Skin epidermis (tissue), 12 donors: ENCODE results near the gene TLR3.
"Not testable (repeated sequence)": the region's sequence is repeated elsewhere in the genome, so short reads cannot be mapped to it uniquely, and the experiment has no call there.

ENCODE experiments used
- H3K27ac ChIP-seq, 21 experiments: fragments of 200-600 bp; sonication (generic) in 11 of 21; one replicate each; pipeline ENCODE4 v1.5.0; 2020; ENCODE audit warnings: mild to moderate bottlenecking in 3 of 21, inconsistent platforms in 2 of 21, moderate library complexity in 2 of 21
- H3K4me3 ChIP-seq, 7 experiments: fragments of 200-600 bp; sonication (generic) in 2 of 7; one replicate each; pipeline ENCODE4 v1.5.0; 2020; ENCODE audit warnings: inconsistent platforms in 2 of 7, mild to moderate bottlenecking in 2 of 7, moderate library complexity in 1 of 7

TLR3 gene

DNA sequence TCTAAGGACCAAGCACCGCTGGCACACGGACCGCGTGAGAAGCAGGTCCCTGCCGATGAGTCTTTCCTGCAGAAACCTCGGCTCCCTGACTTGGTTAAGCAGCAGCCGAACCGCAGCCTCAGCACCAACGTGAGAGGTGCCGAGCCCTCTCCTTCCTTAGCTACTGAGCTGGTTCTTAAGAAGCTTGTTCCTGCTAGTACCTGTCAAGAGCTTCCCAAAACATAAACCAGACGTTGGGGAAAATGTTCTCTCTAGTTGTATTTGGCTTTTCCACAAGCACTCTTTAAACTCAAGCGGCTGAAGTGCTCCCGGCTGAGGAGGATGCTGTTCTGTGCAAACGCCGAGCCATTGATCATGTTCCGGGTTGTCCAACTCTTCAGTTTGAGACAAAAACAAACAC, 29.3 kb upstream of the TLR3 start:
- no peak overlapping the region for H3K27ac ChIP-seq

DNA sequence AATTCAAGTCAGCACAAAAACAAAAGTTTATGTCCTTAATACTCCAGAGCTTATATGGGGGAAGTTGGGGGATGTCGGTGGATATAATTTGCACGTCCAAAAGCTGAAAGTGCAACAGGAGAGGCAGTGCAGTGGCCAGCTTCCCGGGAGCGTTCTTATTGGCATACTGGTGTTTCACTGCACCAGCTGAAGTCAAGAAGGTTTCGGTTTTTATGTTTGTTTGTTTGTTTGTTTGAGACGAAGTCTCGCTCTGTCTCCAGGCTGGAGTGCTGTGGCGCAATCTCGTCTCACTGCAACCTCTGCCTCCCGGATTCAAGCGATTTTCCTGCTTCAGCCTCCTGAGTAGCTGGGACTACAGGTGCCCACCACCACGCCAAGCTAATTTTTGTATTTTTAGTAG, 28.6 kb upstream of the TLR3 start:
- Histone ChIP-seq H3K27ac (no peak overlapping the region), H3K4me3 (no peak overlapping the region)

More for the DNA sequence above, 29.3 kb upstream of the TLR3 start:
- H3K4me3 ChIP-seq, result no peak overlapping the region

DNA sequence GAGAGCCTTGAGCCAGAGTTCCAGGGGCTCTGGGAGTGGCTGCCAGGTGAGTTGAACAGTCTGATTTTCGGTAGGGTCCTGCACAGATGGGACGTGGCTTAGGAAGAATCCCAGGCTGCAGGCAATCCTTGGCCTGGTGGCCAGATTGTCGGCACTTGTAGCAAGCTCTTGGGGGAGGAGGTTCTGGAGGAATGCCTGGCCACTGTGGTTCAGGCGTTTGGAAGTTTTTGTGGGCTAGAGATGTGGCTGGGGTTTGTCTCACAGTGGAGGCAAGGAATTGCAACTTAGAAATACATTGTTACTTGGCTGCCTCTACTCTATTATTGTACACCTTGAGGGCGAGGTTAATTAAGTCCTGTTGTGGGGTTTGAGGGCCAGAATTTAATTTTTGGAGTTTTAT, 21.5 kb upstream of the TLR3 start:
- H3K4me3 ChIP-seq, result not testable (repeated sequence)

DNA sequence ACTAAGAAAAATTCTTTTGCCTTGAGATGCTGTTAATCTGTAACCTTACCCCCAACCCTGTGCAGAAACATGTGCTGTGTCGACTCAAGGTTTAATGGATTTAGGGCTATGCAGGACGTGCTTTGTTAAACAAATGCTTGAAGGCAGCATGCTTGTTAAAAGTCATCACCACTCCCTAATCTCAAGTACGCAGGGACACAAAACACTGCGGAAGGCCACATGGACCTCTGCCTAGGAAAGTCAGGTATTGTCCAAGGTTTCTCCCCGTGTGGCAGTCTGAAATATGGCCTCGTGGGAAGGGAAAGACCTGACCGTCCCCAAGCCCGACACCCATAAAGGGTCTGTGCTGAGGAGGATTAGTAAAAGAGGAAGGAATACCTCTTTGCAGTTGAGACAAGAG, 18.8 kb upstream of the TLR3 start:
- H3K4me3 ChIP-seq, H3K27ac ChIP-seq: not testable (repeated sequence)

More for the DNA sequence above, 21.5 kb upstream of the TLR3 start:
- not testable (repeated sequence) for H3K27ac ChIP-seq

DNA sequence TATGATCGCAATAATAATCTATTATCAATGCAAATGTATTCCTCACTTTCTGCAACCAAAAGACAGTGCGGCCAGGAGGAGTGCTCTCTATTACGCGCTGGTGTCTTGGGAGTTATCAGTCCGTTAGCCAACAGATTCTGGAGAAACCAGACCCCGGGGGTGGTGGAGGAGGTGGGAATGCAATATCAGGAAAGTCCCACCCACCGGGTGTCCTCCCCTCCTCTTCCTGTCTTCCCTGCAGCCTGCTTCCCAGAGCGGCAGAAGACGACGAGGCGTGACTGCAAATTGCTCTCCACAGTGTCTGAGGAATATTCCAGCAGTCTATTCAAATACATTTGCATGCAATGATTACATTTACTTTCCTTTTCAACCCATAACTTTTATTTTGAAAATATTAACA, 17.9 kb upstream of the TLR3 start:
- Histone ChIP-seq H3K27ac (no peak overlapping the region), H3K4me3 (no peak overlapping the region)

DNA sequence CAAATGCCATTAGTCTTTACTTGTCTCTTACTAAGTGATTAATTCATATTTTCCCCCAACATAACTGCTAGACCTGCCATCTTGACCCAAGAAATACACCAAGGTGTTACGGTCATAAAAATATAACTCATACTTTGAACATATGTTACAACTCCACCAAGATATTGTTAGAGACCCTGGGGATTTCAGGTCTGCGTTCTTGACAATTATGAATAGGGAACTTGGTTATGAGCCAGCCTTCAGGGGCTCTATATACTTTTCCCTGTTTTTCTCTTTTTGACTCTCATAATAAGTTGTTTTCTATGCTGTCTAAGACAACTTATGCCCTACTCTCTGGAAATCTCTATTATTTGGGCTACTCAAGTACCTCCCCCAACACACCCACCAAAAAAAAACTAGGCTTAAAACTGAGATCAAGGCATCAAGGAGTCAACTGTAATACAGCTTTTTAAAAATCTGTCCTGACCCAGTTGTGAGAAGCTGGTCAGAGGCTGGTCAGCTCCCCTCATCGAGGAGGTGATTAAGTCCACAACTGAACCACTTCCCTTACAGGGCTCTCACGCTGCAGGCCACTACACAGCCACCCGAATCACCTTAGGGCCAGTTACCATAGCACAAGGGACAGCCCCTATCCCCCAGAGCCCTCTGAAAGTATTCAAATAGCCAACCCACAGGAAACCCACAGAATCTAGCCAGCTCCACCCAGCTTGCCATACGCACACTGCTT, 10.5 kb upstream of the TLR3 start:
- H3K4me3 ChIP-seq, result no peak overlapping the region
- no peak overlapping the region for H3K27ac ChIP-seq

DNA sequence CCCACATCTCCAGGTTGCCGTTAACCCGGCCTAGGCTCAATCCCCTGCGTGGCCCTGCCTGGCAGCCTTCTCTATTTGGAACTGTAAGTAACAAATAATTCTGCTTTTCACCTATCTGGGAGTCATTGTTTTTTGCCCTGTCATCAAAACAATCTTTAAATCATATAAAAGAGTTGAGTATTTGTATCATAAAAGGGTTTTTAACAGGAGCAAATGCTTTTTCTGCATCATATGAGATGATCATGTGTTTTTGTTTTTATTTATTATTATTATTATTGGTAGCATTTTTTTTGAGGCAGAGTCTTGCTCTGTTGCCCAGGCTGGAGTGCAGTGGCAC, 10.0 kb upstream of the TLR3 start:
- no peak overlapping the region for H3K4me3 ChIP-seq
- no peak overlapping the region for H3K27ac ChIP-seq

DNA sequence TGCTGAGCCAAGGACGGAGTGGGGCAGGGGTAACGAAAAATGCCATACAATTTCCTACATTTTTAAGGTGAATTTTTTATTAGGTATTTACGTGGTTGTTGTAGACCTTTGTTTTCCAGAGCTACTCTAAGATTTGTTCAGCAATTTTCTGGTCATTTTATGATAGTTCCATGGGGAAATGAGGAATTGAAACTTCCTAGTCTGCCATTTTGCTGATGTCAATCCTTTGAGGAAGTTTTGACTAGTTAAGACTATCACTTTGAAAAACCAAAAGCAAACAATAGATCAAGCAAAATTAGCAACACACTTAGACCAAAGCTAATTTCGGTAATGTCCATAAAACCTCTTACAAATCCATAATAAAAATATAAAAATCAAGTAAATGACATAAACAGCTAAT, 7.0 kb upstream of the TLR3 start:
- H3K27ac ChIP-seq, result no peak overlapping the region
- no peak overlapping the region for H3K4me3 ChIP-seq

DNA sequence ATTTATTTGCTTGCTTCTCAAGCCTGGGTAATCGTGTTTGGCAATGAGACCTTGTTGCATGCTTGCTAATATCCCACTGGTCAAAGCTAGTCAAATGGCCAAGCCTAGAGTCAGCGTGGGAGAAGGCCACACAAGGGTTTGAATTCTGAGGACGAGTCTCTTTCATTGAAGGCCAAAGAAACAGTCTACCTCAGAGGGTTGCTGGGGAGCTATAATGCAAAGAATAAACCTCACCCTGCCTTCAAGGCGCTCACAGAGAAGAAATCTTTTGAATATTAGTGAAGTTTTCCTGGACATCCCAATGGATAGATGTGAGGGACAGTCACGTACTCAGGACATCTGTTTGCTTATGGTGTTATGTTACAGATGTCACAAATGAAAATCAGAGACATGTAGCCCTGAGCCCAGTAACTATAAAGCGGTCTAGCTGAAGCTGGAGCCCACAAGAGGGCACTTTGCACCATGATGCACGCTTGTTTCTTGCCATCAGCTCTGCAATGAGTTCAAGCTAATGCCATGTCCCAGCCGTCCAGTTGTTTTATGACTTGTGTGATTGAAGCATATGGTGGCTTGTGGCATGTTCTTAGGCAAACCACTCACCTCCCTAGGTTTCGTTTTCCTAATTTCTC, 1.1 kb upstream of the TLR3 start:
- Histone ChIP-seq H3K4me3 (peak overlapping the region in 6 of 7 experiments; percentile 35 to 54 (median 46)), H3K27ac (peak overlapping the region in 7 of 21 experiments; percentile 32 to 80 (median 74))

DNA sequence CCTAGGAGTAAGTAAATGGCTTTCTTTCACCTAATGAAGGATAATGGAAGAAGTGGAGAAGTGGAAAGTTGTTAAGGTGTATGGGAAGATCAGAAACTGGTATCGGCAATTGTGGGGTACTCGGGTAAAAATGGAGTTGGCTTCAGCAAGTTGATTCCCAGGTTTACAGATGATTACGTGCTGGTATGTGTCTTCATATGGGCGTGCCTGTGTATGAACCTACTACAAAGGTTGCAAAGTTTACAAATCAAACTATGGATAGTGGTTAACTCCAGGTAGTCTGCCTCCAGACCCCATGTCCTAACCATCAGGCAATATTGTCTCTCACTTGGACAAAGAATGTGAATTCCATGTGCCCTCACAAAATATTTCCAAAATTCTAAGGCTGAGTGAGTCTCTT, 773 bp downstream of the TLR3 start:
- Histone ChIP-seq H3K27ac (peak overlapping the region in 9 of 21 experiments; percentile 10 to 80 (median 62)), H3K4me3 (peak overlapping the region in 6 of 7 experiments; percentile 35 to 54 (median 46))

DNA sequence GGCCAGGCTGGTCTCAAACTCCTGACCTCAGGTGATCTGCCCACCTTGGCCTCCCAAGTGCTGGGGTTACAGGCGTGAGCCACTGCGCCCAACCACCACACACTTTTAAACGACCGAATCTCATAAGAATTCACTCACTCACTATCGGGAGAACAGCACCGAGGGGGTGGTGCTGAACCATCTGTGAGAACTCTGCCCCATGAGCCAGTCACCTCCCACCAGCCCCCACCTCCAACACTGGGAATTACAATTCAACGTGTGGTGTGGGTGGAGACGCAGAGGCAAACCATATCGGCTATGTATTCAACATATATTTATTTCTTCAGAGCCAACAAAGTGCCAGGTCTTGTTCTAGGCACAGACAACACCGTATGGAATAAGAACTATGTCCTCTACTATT, 3.6 kb downstream of the TLR3 start:
- H3K27ac ChIP-seq, result no peak overlapping the region
- no peak overlapping the region for H3K4me3 ChIP-seq

DNA sequence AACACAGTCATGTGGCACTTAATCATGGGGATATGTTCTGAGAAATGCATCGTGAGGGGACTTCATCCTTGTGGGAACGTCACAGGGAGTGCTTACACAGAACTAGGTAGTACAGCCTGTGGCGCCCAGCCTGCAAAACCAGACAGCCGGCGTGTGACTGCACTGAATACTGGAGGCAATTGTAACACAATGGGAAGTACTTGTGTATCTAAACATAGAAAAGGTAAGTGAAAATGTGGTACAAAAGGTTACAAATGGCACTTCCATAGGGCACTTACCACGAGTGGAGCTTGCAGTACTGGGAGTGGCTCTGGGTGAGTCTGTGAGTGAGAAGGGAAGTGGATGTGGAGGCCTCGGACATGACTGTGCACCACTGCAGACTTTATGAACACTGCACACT, 5.2 kb downstream of the TLR3 start:
- H3K27ac ChIP-seq, result no peak overlapping the region
- no peak overlapping the region for H3K4me3 ChIP-seq

DNA sequence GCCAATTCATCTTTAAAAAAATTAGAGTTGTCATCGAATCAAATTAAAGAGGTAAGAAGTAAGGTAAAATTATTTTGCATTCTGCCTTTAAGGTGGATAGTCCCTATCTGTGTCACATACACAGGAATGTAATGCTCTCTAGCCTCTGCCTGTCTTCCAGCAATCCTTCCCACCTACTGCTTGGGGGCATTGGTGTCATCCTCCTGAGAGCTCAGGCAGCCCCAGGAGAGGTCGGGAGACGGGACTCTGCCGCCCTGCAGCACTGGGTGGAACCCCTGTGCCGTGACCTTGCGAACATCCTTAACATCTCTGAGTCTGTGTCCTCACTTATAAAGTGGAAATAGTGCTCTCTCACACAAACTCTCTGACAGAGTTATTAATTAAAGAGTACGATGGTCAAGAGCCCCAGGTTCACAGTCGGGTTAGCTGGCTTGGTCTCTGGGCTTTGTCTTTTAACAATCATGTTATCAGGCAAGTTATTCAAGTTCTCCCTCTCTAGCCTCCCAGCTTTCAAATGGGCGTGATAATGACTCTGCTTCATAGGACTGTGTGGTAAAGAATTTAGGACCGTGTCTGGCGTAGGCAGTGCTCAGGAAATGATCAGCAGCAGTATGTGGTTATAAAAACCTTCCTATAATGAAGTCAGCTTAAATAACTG, 10.2 kb downstream of the TLR3 start:
- Histone ChIP-seq H3K4me3 (no peak overlapping the region), H3K27ac (no peak overlapping the region)

DNA sequence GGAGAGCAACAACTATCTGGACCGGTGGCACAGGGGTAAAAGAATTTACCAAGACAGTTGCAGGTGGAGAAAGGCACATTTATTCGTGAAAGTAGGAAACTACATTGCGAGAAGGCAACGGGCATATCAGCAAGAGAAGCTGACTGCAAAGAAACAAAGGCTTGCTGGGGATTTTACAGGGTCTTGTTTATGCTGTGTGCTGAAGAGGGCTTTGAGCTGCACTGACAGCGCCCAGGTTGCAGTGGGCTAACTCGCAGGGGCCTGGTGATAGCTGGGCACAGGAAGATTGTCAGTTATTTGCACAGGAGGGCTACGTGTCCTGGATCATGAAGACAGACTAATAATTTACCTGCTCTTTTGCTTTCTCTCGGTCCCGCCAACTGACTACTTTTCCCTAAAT, 10.7 kb downstream of the TLR3 start:
- H3K4me3 ChIP-seq, result no peak overlapping the region
- no peak overlapping the region for H3K27ac ChIP-seq

DNA sequence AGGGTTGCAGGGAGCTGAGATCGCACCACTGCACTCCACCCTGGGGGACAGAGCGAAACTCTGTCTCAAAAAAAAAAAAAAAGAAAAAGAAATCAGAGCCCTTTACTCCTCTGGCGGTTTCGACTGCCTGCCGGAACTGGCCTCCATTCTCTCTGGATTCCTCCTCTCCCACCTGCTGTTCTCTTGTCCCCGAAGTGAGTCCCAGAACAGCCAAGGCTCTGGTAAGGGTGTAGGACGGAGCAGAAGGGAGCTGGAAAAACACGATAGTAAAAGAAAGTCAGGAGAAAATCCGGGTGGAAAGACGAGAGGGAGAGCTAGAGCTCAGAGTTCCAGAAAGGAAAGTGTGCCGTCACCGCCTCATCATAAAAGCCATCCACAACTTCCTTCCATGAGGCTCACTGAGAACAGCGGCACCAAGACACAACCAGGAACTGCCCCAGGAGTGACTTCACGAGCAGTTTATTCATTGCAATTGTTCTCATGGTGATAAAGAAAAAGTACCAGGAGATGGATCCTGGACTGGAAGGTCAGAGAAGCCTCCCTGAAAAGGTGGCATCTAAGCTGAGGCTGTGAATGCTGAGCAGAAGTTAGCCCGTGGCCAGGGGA, 12.3 kb downstream of the TLR3 start:
- Histone ChIP-seq H3K4me3 (no peak overlapping the region), H3K27ac (no peak overlapping the region)

DNA sequence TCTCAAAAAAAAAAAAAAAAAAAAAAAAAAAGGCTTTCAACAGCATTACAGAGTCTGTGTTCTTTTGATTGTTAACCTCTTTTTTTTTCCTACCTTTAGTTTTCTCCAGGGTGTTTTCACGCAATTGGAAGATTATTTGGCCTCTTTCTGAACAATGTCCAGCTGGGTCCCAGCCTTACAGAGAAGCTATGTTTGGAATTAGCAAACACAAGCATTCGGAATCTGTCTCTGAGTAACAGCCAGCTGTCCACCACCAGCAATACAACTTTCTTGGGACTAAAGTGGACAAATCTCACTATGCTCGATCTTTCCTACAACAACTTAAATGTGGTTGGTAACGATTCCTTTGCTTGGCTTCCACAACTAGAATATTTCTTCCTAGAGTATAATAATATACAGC, 13.3 kb downstream of the TLR3 start:
- Histone ChIP-seq H3K4me3 (no peak overlapping the region), H3K27ac (no peak overlapping the region)

DNA sequence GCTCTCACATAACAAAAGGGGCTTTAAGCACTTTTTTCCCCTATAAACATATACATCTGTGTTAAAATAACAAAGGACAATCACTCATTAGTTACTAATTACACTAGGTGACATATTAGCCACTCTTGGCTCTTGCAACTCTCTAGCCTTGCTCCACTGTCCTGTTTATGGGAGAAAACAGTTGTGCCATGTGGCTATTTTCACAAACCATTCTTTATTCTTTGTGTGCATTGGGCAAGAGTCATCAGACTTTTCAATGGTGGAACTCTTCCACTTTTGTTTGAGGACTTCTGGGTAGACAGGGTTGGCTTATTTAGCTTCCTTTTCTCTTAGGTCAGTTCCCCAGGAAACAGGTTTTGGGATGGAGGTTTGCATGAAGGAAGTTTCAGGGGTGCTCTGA, 19.6 kb downstream of the TLR3 start:
- H3K4me3 ChIP-seq, result no peak overlapping the region
- H3K27ac ChIP-seq, result no peak overlapping the region

DNA sequence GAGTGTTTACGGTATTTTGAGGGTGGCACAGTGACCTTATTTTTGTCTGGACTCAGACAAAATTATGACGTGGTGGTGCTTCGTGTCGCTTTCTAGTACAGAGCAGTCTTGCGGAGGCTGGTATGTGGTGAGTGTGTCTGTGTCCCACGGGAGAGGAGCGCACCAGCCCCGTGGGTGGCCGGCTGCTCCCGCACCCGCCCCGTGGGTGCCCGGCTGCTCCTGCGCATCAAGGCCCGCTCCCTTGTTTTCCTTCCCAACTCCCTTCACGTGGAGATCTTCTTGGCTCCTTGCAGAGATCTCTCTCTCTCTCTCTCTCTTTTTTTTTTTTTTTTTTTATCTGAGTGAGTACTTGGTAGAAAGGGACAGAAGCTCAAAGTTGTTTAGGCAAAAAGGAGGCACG, 23.3 kb downstream of the TLR3 start:
- Histone ChIP-seq H3K27ac (no peak overlapping the region), H3K4me3 (no peak overlapping the region)

DNA sequence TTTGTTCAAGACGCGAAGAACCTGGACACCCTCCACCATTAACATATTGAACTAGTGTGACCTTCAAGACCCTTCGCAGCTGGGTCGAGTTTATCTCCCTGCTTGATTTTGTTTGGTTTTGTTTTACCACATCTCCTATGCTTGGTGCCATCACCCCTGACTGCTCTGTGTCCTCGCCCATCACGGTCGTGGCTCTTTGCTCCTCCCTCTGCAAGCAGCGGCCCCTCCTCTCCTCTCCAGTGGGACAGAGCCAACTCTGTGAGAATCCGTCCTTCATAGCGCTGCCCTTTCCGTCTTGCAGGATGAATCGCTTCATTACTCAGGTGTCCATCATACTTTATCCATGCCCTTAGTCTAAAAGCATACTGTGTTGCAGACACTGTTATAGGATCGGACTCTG, 26.4 kb downstream of the TLR3 start:
- Histone ChIP-seq H3K4me3 (no peak overlapping the region), H3K27ac (no peak overlapping the region)

DNA sequence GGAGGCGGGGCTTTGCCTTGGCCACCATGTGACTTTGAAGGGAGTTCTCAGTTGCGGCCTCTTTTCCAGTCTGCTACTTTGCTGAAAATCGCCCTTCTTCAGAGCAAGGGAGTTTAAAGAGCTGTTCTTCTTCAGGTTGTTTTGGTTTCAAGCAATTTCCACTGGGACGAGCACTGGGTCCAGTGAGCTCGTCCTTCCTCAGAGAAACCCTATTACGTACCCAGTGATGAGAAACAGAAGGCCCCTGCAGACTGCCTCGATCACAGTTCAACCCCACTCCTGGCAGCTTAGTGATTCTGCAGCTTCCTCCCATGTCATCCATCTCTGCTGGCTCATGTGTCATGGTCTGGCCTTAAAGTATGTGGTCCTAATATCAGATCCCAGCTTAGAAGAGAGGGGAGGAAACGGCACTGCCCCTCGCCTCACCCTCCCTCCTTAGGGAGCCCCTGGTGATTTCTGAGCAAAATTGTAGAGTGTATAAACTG, 27.8 kb downstream of the TLR3 start:
- no peak overlapping the region for H3K4me3 ChIP-seq

DNA sequence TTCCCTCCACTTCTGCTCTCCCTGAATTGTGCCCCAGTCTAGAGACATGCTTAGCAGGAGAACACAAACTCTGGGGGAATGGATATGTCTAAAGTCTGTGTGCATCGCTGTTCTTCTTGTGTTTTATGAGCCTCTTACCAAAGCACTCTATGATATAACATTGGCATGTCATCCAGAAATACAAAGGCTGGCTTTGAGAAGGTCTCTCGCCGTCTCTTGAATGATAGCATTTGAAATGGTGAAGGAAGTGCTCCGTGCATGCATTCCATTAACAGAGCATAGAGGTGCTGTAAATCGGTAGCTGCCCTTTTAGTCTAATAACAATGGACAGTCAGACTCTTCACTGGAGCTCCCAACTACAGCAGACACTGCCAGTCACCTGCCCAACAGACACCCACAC, 28.4 kb downstream of the TLR3 start:
- Histone ChIP-seq H3K4me3 (no peak overlapping the region), H3K27ac (no peak overlapping the region)

More for the DNA sequence above, 27.8 kb downstream of the TLR3 start:
- H3K27ac ChIP-seq, result no peak overlapping the region
